ENCODE data around the gene C4A. TPM values are rescaled to one million over a fixed set of nuclear protein-coding genes. Genes with fewer than 3 reads are reported as not detected.
A peak's percentile ranks its signal among the peaks of the same experiment; 100 is the strongest.

C4A gene
- total and polyA plus RNA-seq, 2 of the 13 experiments (the other 11 are each of a cell fraction or from before 2014, with no cell fraction given), result 165 to 478 TPM

GRCh38 chr6:31971993-31972708, 9.7 kb upstream of the C4A start, which contains the start of gene DXO (continued):
- TF ChIP-seq ZBTB26 (CRISPR knock-in tag; IDR thresholded peaks at IDR 0.05; ENCODE audit: borderline replicate concordance), result 0 out of 2 replicates have a peak, but pooled peaks have one; percentile 31
- TF ChIP-seq ZNF280D (CRISPR knock-in tag; IDR thresholded peaks at IDR 0.05), result peak; percentile 73; the same call in 1 of the 2 replicates
- TF ChIP-seq IRF2 (CRISPR knock-in tag; IDR thresholded peaks at IDR 0.05), result peak; percentile 84
- TF ChIP-seq ZNF598 (CRISPR knock-in tag; IDR thresholded peaks at IDR 0.05; ENCODE audit: borderline replicate concordance), result peak; percentile 91
- TF ChIP-seq ZNF350 (CRISPR knock-in tag; IDR thresholded peaks at IDR 0.05; ENCODE audit: borderline replicate concordance, low read depth), result peak; percentile 92
- peak; percentile 43; the same call in 1 of the 2 replicates for TF ChIP-seq PITX1 (CRISPR knock-in tag; IDR thresholded peaks at IDR 0.05)
- TF ChIP-seq RORA (CRISPR knock-in tag; IDR thresholded peaks at IDR 0.05), result no peak
- no peak for TF ChIP-seq RNF219 (CRISPR knock-in tag; IDR thresholded peaks at IDR 0.05)
- peak; percentile 60 to 94; a peak in 2 of 4 replicates for TF ChIP-seq KLF16 (CRISPR knock-in tag; IDR thresholded peaks at IDR 0.05)
- TF ChIP-seq ZSCAN22 (CRISPR knock-in tag; IDR thresholded peaks at IDR 0.05), result no peak
- peak; percentile 75 for TF ChIP-seq ZNF264 (CRISPR knock-in tag; IDR thresholded peaks at IDR 0.05)
- peak; percentile 83 for TF ChIP-seq ZNF451 (CRISPR knock-in tag; IDR thresholded peaks at IDR 0.05)
- no peak for TF ChIP-seq ZNF512 (CRISPR knock-in tag; IDR thresholded peaks at IDR 0.05)
- TF ChIP-seq SIN3B (IDR thresholded peaks at IDR 0.05; ENCODE audit: low read length), result peak; percentile 86; the same call in 1 of the 2 replicates
- TF ChIP-seq ZNF781 (CRISPR knock-in tag; IDR thresholded peaks at IDR 0.05; ENCODE audit: borderline replicate concordance, not compliant biosample characterization), result no peak
- TF ChIP-seq ZNF136 (CRISPR knock-in tag; IDR thresholded peaks at IDR 0.05; ENCODE audit: low read depth), result no peak; the same call in 1 of the 2 replicates
- TF ChIP-seq ZNF446 (CRISPR knock-in tag; IDR thresholded peaks at IDR 0.05), result no peak
- peak; percentile 82; the same call in 1 of the 2 replicates for TF ChIP-seq ZNF761 (CRISPR knock-in tag; conservative IDR thresholded peaks at IDR 0.05)
- no peak for TF ChIP-seq MTF2 (CRISPR knock-in tag; IDR thresholded peaks at IDR 0.05; ENCODE audit: borderline replicate concordance)

Data from HepG2 (cell line).